Keratinocyte (primary cell): ENCODE results near the gene MACROH2A1.

Experiments used
- EZH2 ChIP-seq: IDR thresholded peaks from one replicate; pipeline ENCODE4 v1.6.1; 2012; ENCODE audit warnings: inconsistent platforms, mild to moderate bottlenecking, low read length, moderate library complexity
- TF ChIP-seq, protein P1 (sequence below), 3 experiments: IDR thresholded peaks in 1 of 3; conservative IDR thresholded peaks in 1 of 3; optimal IDR thresholded peaks in 1 of 3; 2 replicates in 2 of 3; 3 replicates in 1 of 3; pipeline versions ENCODE3 to v1.5.1; 2011; ENCODE audit warnings: low read length in 3 of 3, mild to moderate bottlenecking in 3 of 3, moderate library complexity in 2 of 3, control low read depth in 1 of 3, inconsistent platforms in 1 of 3; ENCODE audit not compliant: insufficient read depth in 2 of 3; ENCODE audit errors: extremely low read depth in 1 of 3

DNA sequence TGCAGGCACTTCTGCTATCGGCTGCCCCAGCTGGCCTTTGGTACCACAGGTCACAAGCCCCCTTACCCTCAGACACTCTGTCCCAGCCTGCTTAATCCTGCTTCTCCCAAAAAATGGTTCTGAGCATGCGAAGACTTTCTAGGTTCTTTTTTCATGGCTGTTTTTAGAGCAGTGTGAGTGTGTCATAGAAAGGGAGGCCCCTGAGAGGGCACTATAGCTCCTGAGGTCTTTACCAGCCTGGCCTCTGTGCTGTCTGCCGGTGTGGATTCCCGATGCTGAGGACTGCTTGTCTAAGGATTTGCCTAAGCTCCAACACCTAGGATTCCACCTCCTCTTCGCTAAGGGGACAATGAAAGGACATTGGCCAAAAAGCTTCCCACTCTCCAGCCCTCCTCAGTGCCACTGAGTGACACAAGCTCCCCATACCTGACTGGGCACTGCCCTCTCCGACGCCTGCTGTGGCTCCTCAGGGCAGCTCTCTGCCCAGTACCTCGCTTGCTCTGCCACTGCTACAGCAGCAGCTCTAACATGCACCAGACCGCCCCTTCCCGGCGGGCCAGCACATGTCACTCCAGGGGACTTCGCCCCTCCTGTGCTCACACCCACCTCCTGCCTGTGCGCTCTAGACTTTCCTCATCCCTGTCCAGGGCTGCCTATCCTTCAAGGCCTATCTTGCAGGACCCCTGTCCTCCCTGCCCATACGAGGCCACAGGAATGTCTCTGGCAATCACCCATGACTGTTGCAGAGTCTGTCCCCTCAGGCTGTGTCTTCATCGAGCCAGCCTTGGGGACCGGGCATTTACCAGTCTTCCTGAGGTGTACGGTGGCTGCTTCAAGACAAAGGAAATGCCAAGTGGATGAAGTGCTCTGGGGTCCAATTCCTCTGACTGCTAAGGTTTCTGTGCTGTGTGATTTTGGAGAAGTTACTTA lies 21.0 kb downstream of the MACROH2A1 start:
- TF ChIP-seq, protein P1, sequence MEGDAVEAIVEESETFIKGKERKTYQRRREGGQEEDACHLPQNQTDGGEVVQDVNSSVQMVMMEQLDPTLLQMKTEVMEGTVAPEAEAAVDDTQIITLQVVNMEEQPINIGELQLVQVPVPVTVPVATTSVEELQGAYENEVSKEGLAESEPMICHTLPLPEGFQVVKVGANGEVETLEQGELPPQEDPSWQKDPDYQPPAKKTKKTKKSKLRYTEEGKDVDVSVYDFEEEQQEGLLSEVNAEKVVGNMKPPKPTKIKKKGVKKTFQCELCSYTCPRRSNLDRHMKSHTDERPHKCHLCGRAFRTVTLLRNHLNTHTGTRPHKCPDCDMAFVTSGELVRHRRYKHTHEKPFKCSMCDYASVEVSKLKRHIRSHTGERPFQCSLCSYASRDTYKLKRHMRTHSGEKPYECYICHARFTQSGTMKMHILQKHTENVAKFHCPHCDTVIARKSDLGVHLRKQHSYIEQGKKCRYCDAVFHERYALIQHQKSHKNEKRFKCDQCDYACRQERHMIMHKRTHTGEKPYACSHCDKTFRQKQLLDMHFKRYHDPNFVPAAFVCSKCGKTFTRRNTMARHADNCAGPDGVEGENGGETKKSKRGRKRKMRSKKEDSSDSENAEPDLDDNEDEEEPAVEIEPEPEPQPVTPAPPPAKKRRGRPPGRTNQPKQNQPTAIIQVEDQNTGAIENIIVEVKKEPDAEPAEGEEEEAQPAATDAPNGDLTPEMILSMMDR (optimal IDR thresholded peaks at IDR 0.05 in 1 of 3, IDR thresholded peaks at IDR 0.05 in 1 of 3, conservative IDR thresholded peaks at IDR 0.05 in 1 of 3; ENCODE audit: extremely low read depth in 1 of 3, insufficient read depth in 2 of 3, low read length in 3 of 3) = peak in 1 of 3 experiments; percentile 10
- TF ChIP-seq EZH2 = no peak
